GM12875 (cell line): Measurements from ENCODE around the gene RASGEF1B.
"Not testable (repeated sequence)": the region's sequence is repeated elsewhere in the genome, so short reads cannot be mapped to it uniquely, and the experiment has no call there.

Source experiments
- H3K4me3 ChIP-seq: one replicate; pipeline ENCODE4 v1.5.1; 2011; ENCODE audit warnings: low read depth, low read length, control low read depth
- TF ChIP-seq, protein P1 (sequence below): IDR thresholded peaks from 2 replicates; pipeline ENCODE4 v1.5.1; 2011; ENCODE audit warnings: low read depth, mild to moderate bottlenecking, control low read depth, inconsistent platforms, low read length, moderate library complexity, borderline replicate concordance; ENCODE audit not compliant: insufficient read depth

RASGEF1B gene

GRCh38 chr4:81410680-81411079, 61.0 kb downstream of the RASGEF1B start:
- TF ChIP-seq, protein P1, sequence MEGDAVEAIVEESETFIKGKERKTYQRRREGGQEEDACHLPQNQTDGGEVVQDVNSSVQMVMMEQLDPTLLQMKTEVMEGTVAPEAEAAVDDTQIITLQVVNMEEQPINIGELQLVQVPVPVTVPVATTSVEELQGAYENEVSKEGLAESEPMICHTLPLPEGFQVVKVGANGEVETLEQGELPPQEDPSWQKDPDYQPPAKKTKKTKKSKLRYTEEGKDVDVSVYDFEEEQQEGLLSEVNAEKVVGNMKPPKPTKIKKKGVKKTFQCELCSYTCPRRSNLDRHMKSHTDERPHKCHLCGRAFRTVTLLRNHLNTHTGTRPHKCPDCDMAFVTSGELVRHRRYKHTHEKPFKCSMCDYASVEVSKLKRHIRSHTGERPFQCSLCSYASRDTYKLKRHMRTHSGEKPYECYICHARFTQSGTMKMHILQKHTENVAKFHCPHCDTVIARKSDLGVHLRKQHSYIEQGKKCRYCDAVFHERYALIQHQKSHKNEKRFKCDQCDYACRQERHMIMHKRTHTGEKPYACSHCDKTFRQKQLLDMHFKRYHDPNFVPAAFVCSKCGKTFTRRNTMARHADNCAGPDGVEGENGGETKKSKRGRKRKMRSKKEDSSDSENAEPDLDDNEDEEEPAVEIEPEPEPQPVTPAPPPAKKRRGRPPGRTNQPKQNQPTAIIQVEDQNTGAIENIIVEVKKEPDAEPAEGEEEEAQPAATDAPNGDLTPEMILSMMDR = no peak
- H3K4me3 ChIP-seq = no peak overlapping the region

- no peak overlapping the region for H3K4me3 ChIP-seq
- TF ChIP-seq, protein P1 = no peak
These were observed 61.9 kb downstream of the RASGEF1B start for GRCh38 chr4:81409836-81410235.

DNA sequence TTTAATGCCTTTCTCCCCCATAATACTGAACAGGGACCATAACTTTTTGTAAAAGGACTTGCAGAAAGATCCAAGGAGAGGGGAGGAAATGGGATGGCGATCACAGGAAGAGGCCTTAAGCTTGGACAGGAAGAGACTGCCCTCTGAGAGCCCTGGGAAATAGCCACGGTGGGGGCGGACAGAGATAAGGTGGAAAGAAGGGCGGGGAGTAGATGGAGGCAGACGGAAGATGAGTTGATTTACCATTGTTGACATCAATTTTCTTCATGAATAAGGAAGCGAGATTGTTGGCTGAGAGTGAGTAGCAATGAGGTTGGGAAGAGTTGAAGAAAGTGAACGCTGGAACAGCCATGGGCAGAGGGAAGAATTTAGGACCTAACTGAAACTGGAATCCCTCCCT, 63.4 kb downstream of the RASGEF1B start:
- TF ChIP-seq, protein P1 = no peak
- H3K4me3 ChIP-seq = no peak overlapping the region

- TF ChIP-seq, protein P1 = no peak
- H3K4me3 ChIP-seq = no peak overlapping the region
These were observed 64.0 kb downstream of the RASGEF1B start for GRCh38 chr4:81407726-81408125.

GRCh38 chr4:81406481-81406880, 65.2 kb downstream of the RASGEF1B start:
- H3K4me3 ChIP-seq = not testable (repeated sequence)

- no peak overlapping the region for H3K4me3 ChIP-seq
- TF ChIP-seq, protein P1 = peak; percentile 40; the same call in 1 of the 2 replicates
These were observed 65.8 kb downstream of the RASGEF1B start for GRCh38 chr4:81405900-81406401.

- TF ChIP-seq, protein P1 = no peak
- no peak overlapping the region for H3K4me3 ChIP-seq
These were observed 67.0 kb downstream of the RASGEF1B start for GRCh38 chr4:81404741-81405140.

DNA sequence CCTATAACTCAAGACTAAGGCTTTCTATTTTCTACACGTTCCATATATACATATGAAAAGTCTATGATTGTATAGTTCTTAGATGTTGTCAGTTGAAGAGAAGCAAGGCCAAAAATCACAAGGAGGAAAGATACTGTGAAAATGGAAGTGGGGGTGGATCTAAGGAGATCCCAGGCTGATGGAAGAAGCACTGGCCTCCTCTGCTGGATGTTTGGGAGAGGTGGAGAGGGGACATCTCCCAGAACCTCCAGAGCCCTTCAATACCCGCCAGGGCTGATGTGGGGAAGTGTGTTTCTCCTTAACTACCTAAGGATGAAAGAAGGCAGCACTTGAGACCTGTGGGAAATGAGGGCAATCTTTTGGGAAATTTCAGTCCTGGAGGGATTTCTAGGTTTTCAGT, 67.4 kb downstream of the RASGEF1B start:
- TF ChIP-seq, protein P1 = no peak
- H3K4me3 ChIP-seq = no peak overlapping the region
